Nephron progenitor cell (in vitro differentiated cells): ENCODE data around the gene TNFRSF1A.
A peak's percentile ranks its signal among the peaks of the same experiment; 100 is the strongest.

Experiments
- DNase-seq: peaks from one replicate; pipeline ENCODE4 v3.0.0; 2021
- H3K27ac Mint-ChIP-seq: 2 replicates; pipeline ENCODE4 v1.8.0; 2021; ENCODE audit warnings: mild to moderate bottlenecking, moderate library complexity, mixed read lengths
- H3K27me3 Mint-ChIP-seq: 2 replicates; pipeline ENCODE4 v1.8.0; 2021; ENCODE audit warnings: mild to moderate bottlenecking, low read depth, mixed read lengths; ENCODE audit not compliant: poor library complexity
- H3K36me3 Mint-ChIP-seq: 2 replicates; pipeline ENCODE4 v1.8.0; 2021; ENCODE audit warnings: low read depth, mixed read lengths
- H3K4me1 Mint-ChIP-seq: 2 replicates; pipeline ENCODE4 v1.8.0; 2021; ENCODE audit warnings: mixed read lengths
- H3K4me3 Mint-ChIP-seq: 2 replicates; pipeline ENCODE4 v1.8.0; 2021; ENCODE audit warnings: mild to moderate bottlenecking, moderate library complexity, mixed read lengths
- H3K9me3 Mint-ChIP-seq: 2 replicates; pipeline ENCODE4 v1.8.0; 2021; ENCODE audit warnings: mild to moderate bottlenecking, moderate library complexity, mixed read lengths
- TF ChIP-seq, protein P1 (sequence below): fragments of 200-600 bp; sonication (generic); IDR thresholded peaks from 2 replicates; pipeline ENCODE4 v1.5.0; 2021; ENCODE audit warnings: antibody characterized with exemption

The TNFRSF1A gene

DNA sequence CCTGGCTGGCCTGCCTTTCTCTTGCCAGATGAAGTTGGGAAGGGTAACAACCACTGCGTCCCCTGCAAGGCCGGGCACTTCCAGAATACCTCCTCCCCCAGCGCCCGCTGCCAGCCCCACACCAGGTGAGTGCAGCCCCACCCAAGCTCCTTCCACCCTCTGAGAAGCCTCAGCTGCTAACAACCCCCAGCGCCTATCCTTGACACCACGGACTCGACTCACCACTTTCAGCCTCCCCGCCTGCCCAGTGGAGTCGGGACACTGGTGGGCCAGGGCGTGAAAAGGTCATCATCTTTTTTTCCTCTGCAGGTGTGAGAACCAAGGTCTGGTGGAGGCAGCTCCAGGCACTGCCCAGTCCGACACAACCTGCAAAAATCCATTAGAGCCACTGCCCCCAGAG lies 44.2 kb upstream of the TNFRSF1A start:
- Mint-ChIP-seq H3K27me3 (peaks cover 33% of the 10 kb centered on the region), H3K4me1 (peaks cover 31% of the 10 kb centered on the region), H3K36me3 (no peaks in the 10 kb centered on the region), H3K9me3 (no peaks in the 10 kb centered on the region), H3K27ac (no peak overlapping the region), H3K4me3 (no peak overlapping the region)
- DNase-seq, result no peak
- TF ChIP-seq, protein P1, sequence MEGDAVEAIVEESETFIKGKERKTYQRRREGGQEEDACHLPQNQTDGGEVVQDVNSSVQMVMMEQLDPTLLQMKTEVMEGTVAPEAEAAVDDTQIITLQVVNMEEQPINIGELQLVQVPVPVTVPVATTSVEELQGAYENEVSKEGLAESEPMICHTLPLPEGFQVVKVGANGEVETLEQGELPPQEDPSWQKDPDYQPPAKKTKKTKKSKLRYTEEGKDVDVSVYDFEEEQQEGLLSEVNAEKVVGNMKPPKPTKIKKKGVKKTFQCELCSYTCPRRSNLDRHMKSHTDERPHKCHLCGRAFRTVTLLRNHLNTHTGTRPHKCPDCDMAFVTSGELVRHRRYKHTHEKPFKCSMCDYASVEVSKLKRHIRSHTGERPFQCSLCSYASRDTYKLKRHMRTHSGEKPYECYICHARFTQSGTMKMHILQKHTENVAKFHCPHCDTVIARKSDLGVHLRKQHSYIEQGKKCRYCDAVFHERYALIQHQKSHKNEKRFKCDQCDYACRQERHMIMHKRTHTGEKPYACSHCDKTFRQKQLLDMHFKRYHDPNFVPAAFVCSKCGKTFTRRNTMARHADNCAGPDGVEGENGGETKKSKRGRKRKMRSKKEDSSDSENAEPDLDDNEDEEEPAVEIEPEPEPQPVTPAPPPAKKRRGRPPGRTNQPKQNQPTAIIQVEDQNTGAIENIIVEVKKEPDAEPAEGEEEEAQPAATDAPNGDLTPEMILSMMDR, result no peak

DNA sequence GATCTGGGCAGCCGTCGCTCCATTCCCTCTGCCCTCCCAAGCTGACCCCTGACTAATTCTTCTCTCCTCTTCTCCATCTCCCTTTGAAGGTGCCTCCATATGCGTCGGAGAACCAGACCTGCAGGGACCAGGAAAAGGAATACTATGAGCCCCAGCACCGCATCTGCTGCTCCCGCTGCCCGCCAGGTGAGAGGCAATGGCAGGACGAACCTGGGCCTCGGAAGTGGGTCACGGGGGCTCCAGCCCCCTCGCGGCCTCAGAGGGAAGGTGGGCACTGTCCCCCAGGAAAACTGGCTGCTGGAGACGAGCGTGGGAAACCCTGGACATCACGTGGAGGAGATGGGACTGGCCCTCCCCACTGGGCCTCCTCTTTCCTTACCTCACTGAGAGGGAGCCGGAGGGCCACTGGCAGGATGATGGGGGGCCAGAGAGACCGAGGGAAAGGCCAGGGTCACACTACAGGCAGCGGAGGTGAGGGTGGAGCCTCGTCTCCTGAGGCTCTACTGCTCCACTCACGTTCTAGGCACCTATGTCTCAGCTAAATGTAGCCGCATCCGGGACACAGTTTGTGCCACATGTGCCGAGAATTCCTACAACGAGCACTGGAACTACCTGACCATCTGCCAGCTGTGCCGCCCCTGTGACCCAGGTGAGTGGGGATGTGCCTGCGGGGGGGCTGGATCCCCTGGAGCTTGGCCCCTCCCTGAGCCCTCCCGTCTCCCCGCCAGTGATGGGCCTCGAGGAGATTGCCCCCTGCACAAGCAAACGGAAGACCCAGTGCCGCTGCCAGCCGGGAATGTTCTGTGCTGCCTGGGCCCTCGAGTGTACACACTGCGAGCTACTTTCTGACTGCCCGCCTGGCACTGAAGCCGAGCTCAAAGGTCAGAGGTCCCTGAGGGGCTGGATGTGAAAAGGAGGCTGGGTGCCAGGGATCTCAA lies 42.9 kb upstream of the TNFRSF1A start:
- no peak overlapping the region for H3K4me3 Mint-ChIP-seq
- peaks cover 22% of the 10 kb centered on the region for H3K4me1 Mint-ChIP-seq
- no peaks in the 10 kb centered on the region for H3K9me3 Mint-ChIP-seq
- H3K36me3 Mint-ChIP-seq, result no peaks in the 10 kb centered on the region
- no peak for DNase-seq
- H3K27ac Mint-ChIP-seq, result no peak overlapping the region
- TF ChIP-seq, protein P1, result no peak
- peaks cover 36% of the 10 kb centered on the region for H3K27me3 Mint-ChIP-seq

DNA sequence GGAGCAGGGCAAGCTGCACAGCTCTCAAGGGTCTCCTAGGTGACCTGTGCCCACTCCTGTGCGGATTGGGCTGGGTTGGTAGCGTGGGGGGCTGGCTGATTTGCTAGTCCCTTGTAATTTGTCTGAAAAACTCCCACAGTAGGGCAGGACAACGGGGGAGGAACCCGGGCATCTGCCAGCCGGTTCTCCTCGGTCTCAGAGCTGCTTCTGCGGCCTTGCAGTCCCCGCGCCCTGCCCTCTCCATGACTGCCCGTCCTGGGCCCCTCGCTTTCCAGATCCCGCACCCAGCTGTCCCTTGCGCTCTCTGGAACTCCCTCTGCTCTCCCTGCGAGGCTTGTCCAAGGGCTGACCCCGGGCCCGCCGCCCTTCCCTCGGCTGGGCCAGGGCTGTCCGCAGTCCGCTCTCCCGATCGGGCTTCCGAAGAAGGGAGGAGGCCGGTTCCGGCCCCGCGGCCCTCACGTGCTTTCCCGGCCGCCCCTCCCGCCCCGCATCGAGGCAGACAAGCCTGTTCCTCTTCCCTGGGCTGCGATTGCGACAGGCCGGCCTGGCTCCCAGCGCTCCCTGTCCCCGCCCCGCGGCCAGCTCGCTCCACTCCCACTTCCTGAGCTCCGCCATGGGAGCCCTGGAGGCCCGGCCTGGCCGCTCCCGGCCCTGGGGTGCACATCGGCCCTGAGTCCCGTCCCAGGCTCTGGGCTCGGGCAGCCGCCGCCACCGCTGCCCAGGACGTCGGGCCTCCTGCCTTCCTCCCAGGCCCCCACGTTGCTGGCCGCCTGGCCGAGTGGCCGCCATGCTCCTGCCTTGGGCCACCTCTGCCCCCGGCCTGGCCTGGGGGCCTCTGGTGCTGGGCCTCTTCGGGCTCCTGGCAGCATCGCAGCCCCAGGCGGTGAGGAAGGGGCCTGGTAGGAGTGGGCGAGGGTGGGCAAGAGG lies 42.0 kb upstream of the TNFRSF1A start, which contains the start of gene LTBR:
Gene LTBR, plus strand, starts transcription at position 591 of the 927 bp plus-strand sequence. Its CDS starts 197 bp downstream, at position 788.
- H3K27me3 Mint-ChIP-seq, result peaks cover 36% of the 10 kb centered on the region
- no peak within 1 kb of the TSS for H3K4me3 Mint-ChIP-seq
- H3K9me3 Mint-ChIP-seq, result no peaks in the 10 kb centered on the region
- H3K4me1 Mint-ChIP-seq, result peaks cover 26% of the 10 kb centered on the region
- H3K27ac Mint-ChIP-seq, result no peak within 1 kb of the TSS
- TF ChIP-seq, protein P1, result no peak
- peak; percentile 71 for DNase-seq
- H3K36me3 Mint-ChIP-seq, result no peaks in the 10 kb centered on the region

DNA sequence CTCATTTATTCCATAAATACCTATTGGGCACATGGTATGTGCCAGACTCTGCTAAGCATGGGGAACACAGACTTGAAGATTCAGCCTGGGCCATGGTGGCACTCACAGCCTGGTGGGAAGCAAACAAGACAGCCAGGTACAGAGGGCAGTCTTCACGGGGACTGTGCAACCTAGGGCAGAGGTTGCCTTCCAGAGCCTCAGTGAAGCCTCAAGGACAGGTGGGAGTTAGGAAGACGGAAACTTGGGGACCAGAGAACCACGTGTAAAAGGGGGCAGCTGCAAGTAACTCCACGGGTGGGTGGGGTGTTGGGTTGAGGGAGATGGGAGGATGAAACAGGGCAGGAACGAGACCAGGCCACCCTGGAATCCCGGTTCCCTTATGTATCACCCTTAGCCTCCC lies 41.1 kb upstream of the TNFRSF1A start:
- peaks cover 30% of the 10 kb centered on the region for H3K27me3 Mint-ChIP-seq
- DNase-seq, result no peak
- H3K4me1 Mint-ChIP-seq, result peaks cover 30% of the 10 kb centered on the region
- H3K27ac Mint-ChIP-seq, result no peak overlapping the region
- H3K4me3 Mint-ChIP-seq, result no peak overlapping the region
- H3K36me3 Mint-ChIP-seq, result no peaks in the 10 kb centered on the region
- no peaks in the 10 kb centered on the region for H3K9me3 Mint-ChIP-seq
- TF ChIP-seq, protein P1, result no peak

DNA sequence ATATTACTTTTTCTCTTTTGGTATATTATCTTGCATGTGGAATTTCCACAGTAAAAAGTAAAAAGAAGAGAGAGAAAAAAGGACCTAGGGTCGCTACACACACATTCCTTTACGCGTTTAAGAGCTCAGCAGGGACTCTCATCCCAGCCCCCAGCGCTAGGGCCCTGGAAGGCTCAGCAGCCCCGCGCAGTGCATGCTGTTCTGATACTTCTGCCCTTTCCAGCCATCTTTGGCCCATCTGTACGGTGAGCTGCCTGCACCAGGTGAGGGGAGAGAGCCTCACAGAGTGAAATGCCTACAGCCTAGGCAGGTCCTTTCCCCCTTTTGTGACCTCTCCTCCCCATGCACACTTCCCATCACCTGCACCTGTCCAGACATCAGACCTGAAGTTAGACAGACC lies 40.5 kb upstream of the TNFRSF1A start:
- no peak overlapping the region for H3K27ac Mint-ChIP-seq

More for the DNA sequence above, 40.5 kb upstream of the TNFRSF1A start:
- Mint-ChIP-seq H3K36me3 (no peaks in the 10 kb centered on the region), H3K4me1 (peaks cover 31% of the 10 kb centered on the region), H3K9me3 (no peaks in the 10 kb centered on the region), H3K27me3 (peaks cover 24% of the 10 kb centered on the region), H3K4me3 (no peak overlapping the region)
- TF ChIP-seq, protein P1, result no peak
- no peak for DNase-seq
